PC-3 (cell line): Measurements from ENCODE around the gene DNASE2. TPM values are rescaled to one million over a fixed set of nuclear protein-coding genes. Genes with fewer than 3 reads are reported as not detected.

Experiments
- ATAC-seq: fragments of 200-7000 bp; cut with Tn5 transposase; 2 replicates; pipeline ENCODE4 v1.9.1; 2020; ENCODE audit warnings: mild to moderate bottlenecking, moderate library complexity
- BruUV-seq: library from RNA; stranded (reverse); fragments of 400-500 nt; replicated peaks from 2 replicates; lab custom pipeline; 2021; lab: Mats Ljungman, UMichigan
- CTCF ChIA-PET: fragments of 300-600 bp; sonication (Branson Sonifier 250); formaldehyde crosslinking; loops from one replicate; lab custom pipeline; 2022; ENCODE audit warnings: antibody characterized with exemption; lab: Charles Lee
- POLR2A ChIA-PET: fragments of 300-600 bp; sonication (Branson Sonifier 250); formaldehyde crosslinking; loops from one replicate; lab custom pipeline; 2022; ENCODE audit warnings: antibody characterized with exemption; ENCODE audit not compliant: unreplicated experiment; lab: Charles Lee
- DNase-seq: peaks from one replicate; pipeline ENCODE4 v3.0.0-alpha.2; 2015
- H2AFZ ChIP-seq: fragments of 300-600 bp; sonication (generic); 2 replicates; pipeline ENCODE4 v1.6.0; 2016; ENCODE audit warnings: antibody characterized with exemption, low read length
- H3F3A ChIP-seq: fragments of 300-600 bp; sonication (generic); one replicate; pipeline ENCODE4 v1.6.0; 2017; ENCODE audit warnings: antibody characterized with exemption, low read length, control low read depth, mild to moderate bottlenecking; ENCODE audit not compliant: unreplicated experiment
- H3K27ac ChIP-seq: fragments of 300-600 bp; sonication (generic); 2 replicates; pipeline ENCODE4 v1.5.1; 2016; ENCODE audit warnings: mild to moderate bottlenecking, low read length
- H3K27me3 ChIP-seq: fragments of 300-600 bp; sonication (generic); 2 replicates; pipeline ENCODE4 v1.6.1; 2016; ENCODE audit warnings: low read length, mixed read lengths
- H3K36me3 ChIP-seq: fragments of 300-600 bp; sonication (generic); 2 replicates; pipeline ENCODE4 v1.6.1; 2016; ENCODE audit warnings: low read depth, mixed run types, low read length, mixed read lengths
- H3K4me1 ChIP-seq: fragments of 300-600 bp; sonication (generic); 2 replicates; pipeline ENCODE4 v1.5.1; 2016; ENCODE audit warnings: low read length; ENCODE audit not compliant: insufficient read depth
- H3K4me2 ChIP-seq: fragments of 300-600 bp; sonication (generic); 2 replicates; pipeline ENCODE4 v1.6.0; 2016; ENCODE audit warnings: low read length
- H3K4me3 ChIP-seq: fragments of 300-600 bp; sonication (generic); 2 replicates; pipeline ENCODE4 v1.5.1; 2016; ENCODE audit warnings: mild to moderate bottlenecking, low read length, mixed read lengths
- H3K79me2 ChIP-seq: fragments of 300-600 bp; sonication (generic); 2 replicates; pipeline ENCODE4 v1.6.1; 2017; ENCODE audit warnings: low read length, mixed read lengths
- H3K9ac ChIP-seq: fragments of 300-600 bp; sonication (generic); 2 replicates; pipeline ENCODE4 v1.6.0; 2016; ENCODE audit warnings: mild to moderate bottlenecking, low read length
- H3K9me2 ChIP-seq: fragments of 300-600 bp; sonication (generic); replicated peaks from 2 replicates; pipeline ENCODE4 v1.6.1; 2016; ENCODE audit warnings: mixed run types, low read length, mixed read lengths
- H3K9me3 ChIP-seq: fragments of 300-600 bp; sonication (generic); 2 replicates; pipeline ENCODE4 v1.6.1; 2016; ENCODE audit warnings: low read length, mixed read lengths
- H4K20me1 ChIP-seq: fragments of 300-600 bp; sonication (generic); 2 replicates; pipeline ENCODE4 v1.6.1; 2016; ENCODE audit warnings: low read length, mixed read lengths
- CTCF ChIP-seq: fragments of 300-600 bp; sonication (generic); conservative IDR thresholded peaks from 2 replicates; pipeline ENCODE4 v1.5.1; 2017; ENCODE audit warnings: antibody characterized with exemption, low read depth, mild to moderate bottlenecking, low read length
- EZH2 ChIP-seq: fragments of 300-600 bp; sonication (generic); IDR thresholded peaks from one replicate; pipeline ENCODE4 v1.6.1; 2017; ENCODE audit warnings: antibody characterized with exemption, mild to moderate bottlenecking, low read length; ENCODE audit not compliant: unreplicated experiment
- EZH2phosphoT487 ChIP-seq: fragments of 300-600 bp; sonication (generic); IDR thresholded peaks from 2 replicates; pipeline ENCODE4 v1.6.1; 2018; ENCODE audit warnings: mild to moderate bottlenecking, antibody characterized with exemption, low read length, borderline replicate concordance
- intact Hi-C: fragments of 100-400 bp; cut with micrococcal nuclease; formaldehyde crosslinking; loops from 2 replicates; pipeline ENCODE4 v1.9.0; 2023
- total RNA-seq: library from RNA; depleted of rRNA; stranded (reverse); fragments of >200 nt; gene quantifications from 2 replicates; pipeline ENCODE4 v1.2.3, GENCODE V29; 2014

The DNASE2 gene
- total RNA-seq, 1 experiment from 2014 or later: 48.0 TPM

GRCh38 chr19:12885749-12886650, 4.8 kb upstream of the DNASE2 start:
- Histone ChIP-seq H3F3A (no peaks in the 10 kb centered on the region), H3K9me2 (no peaks in the 10 kb centered on the region), H3K9ac (no peak overlapping the region), H3K79me2 (no peaks in the 10 kb centered on the region), H3K27me3 (peaks cover 9% of the 10 kb centered on the region; the same call in 1 of the 2 replicates), H3K4me2 (0 out of 2 replicates have a peak overlapping the region, but pooled peaks have one; percentile 70), H3K4me3 (no peak overlapping the region), H3K27ac (no peak overlapping the region), H3K36me3 (no peaks in the 10 kb centered on the region; the same call in 1 of the 2 replicates), H3K9me3 (peaks cover 9% of the 10 kb centered on the region; the same call in 1 of the 2 replicates), H2AFZ (peak overlapping the region; percentile 79; the same call in 1 of the 2 replicates), H4K20me1 (no peaks in the 10 kb centered on the region), H3K4me1 (no peaks in the 10 kb centered on the region)
- TF ChIP-seq EZH2 (no peak), EZH2phosphoT487 (no peak), CTCF (no peak)
- CTCF ChIA-PET: no interaction called here
- intact Hi-C loops: no loop called here
- BruUV-seq: no TSS peak
- POLR2A ChIA-PET: no interaction called here
- ATAC-seq (no peak), DNase-seq (no peak)

- intact Hi-C loops: no loop called here
- DNase-seq: peak; percentile 70
Observed at GRCh38 chr19:12884926-12885748, 3.9 kb upstream of the DNASE2 start.

More at GRCh38 chr19:12884926-12885748, 3.9 kb upstream of the DNASE2 start:
- Histone ChIP-seq H3K4me2 (peak overlapping the region; percentile 70), H3K9me2 (no peaks in the 10 kb centered on the region), H3K9ac (no peak overlapping the region), H2AFZ (peak overlapping the region; percentile 79), H4K20me1 (no peaks in the 10 kb centered on the region), H3K79me2 (0 out of 2 replicates have a peak, but pooled peaks cover 4% of the 10 kb centered on the region), H3K36me3 (no peaks in the 10 kb centered on the region; the same call in 1 of the 2 replicates), H3K4me1 (peaks cover 7% of the 10 kb centered on the region; the same call in 1 of the 2 replicates), H3K9me3 (peaks cover 9% of the 10 kb centered on the region; the same call in 1 of the 2 replicates), H3K4me3 (peak overlapping the region; percentile 44; the same call in 1 of the 2 replicates), H3K27me3 (peaks cover 9% of the 10 kb centered on the region; the same call in 1 of the 2 replicates), H3F3A (no peaks in the 10 kb centered on the region), H3K27ac (no peak overlapping the region)
- CTCF ChIA-PET: no interaction called here
- BruUV-seq: no TSS peak
- TF ChIP-seq EZH2: no peak
- TF ChIP-seq CTCF: peak; percentile 58
- no peak for TF ChIP-seq EZH2phosphoT487
- POLR2A ChIA-PET: no interaction called here
- no peak for ATAC-seq
